A673 (cell line): ENCODE results near the gene ZNF362.

ENCODE experiments used
- EZH2 ChIP-seq: fragments of 200-600 bp; sonication (generic); IDR thresholded peaks from 2 replicates; pipeline ENCODE4 v1.6.1; 2017; ENCODE audit warnings: borderline replicate concordance, low read depth, mild to moderate bottlenecking, mixed read lengths, antibody characterized with exemption, low read length; ENCODE audit not compliant: poor library complexity, severe bottlenecking
- TF ChIP-seq, protein P1 (sequence below): fragments of 300-800, 200-600 bp; sonication (generic); conservative IDR thresholded peaks from 2 replicates; pipeline ENCODE4 v1.5.1; 2017; ENCODE audit warnings: low read depth, mild to moderate bottlenecking, antibody characterized with exemption, low read length, moderate library complexity, mixed read lengths

DNA sequence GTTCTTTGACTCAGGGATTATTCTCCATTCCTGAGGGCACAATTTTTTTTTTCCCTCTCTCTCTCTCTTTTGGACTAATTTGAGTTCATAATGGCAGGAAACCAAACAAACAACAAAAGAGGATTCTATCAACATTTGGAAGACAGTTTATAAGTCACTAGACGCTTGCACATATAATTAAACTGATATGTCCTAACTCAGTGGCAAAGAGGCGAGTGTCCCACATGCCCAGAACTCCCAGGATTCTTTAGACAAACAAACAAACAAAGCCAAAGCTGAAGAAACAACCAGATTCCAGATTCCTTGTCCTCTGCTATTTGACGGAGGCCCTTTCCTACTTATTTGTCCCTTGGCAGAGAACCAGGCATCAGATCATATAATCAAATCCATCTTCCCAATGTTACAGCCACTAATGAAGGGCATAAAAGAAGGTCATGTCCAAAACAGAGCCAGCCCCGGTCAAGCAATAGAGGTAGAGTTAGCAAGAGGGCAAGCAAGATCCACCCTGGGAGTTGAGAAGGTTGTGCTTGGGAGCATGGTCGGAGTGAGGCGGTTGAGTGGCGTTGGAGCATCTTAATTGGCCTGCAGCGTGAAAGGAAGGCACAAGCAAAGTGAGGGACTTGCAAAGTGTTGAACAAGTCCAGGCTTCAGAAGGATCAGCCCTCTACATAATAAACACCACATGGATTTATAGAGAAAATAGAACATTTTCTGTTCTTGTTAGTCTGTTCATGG, 30.3 kb downstream of the ZNF362 start:
- TF ChIP-seq, protein P1, sequence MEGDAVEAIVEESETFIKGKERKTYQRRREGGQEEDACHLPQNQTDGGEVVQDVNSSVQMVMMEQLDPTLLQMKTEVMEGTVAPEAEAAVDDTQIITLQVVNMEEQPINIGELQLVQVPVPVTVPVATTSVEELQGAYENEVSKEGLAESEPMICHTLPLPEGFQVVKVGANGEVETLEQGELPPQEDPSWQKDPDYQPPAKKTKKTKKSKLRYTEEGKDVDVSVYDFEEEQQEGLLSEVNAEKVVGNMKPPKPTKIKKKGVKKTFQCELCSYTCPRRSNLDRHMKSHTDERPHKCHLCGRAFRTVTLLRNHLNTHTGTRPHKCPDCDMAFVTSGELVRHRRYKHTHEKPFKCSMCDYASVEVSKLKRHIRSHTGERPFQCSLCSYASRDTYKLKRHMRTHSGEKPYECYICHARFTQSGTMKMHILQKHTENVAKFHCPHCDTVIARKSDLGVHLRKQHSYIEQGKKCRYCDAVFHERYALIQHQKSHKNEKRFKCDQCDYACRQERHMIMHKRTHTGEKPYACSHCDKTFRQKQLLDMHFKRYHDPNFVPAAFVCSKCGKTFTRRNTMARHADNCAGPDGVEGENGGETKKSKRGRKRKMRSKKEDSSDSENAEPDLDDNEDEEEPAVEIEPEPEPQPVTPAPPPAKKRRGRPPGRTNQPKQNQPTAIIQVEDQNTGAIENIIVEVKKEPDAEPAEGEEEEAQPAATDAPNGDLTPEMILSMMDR: no peak
- no peak for TF ChIP-seq EZH2
